GM18498 (cell line): ENCODE data around the gene PLEKHG4B.
"Not testable (repeated sequence)": the region's sequence is repeated elsewhere in the genome, so short reads cannot be mapped to it uniquely, and the experiment has no call there.

Experiments
- ATAC-seq: cut with Tn5 transposase; IDR thresholded peaks from one replicate; pipeline ENCODE4 v1.9.1; 2021; ENCODE audit warnings: mild to moderate bottlenecking, moderate library complexity; ENCODE audit not compliant: unreplicated experiment

PLEKHG4B gene

DNA sequence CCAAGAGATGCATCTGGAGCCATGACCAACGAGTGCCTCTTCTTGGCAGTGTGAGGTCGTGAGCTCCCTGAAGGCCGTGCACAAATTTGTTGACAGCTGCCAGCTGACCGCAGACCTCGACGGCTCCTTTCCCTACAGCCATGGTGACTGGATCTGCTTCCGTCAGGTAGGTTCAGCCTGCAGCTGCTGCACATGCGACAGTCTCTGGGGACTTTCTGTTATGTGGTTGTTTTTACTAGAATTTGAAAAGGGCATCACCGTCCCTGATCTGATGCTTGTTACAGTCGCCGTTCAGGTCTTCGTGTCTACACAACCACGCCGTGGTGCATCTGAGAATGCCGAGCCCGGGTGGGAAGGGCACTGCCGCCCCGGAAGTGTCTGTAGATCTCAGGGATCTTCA lies 62.9 kb downstream of the PLEKHG4B start:
- ATAC-seq: no peak

DNA sequence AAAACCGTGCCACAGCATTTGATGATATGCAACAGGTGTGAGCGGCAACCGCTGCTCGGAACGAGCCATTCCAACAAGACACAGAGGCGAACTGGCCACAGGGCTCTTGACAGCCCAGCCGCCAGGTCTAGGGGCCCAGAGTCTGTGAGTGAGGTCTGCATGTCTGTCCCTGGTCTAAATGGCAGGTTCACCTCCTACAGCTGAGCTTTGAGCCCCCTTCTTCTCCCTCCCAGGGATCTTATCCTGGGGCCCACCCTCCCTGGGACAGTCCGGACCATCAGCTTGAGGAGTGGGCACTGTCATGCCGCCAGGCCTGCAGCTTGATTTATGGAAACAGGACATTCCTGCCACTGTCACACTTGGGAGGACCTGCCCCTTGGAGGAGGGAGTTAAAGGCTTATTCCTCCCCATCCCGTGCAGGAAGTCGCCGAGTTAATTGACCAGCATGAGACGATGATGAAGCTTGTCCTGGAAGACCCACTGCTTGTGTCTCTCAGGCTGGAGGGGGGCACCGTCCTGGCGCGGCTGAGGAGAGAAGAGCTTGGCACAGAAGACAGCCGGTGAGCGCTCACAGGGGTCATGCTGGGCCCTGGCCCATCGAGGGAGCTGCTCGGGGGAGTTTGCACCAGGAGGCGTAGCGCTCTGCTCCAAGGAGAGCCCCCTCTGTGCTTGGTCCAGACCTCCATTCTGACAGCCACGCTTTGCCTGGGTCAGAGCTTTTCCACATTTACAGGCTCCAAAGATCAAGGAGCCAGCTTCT lies 63.9 kb downstream of the PLEKHG4B start:
- ATAC-seq: no peak

DNA sequence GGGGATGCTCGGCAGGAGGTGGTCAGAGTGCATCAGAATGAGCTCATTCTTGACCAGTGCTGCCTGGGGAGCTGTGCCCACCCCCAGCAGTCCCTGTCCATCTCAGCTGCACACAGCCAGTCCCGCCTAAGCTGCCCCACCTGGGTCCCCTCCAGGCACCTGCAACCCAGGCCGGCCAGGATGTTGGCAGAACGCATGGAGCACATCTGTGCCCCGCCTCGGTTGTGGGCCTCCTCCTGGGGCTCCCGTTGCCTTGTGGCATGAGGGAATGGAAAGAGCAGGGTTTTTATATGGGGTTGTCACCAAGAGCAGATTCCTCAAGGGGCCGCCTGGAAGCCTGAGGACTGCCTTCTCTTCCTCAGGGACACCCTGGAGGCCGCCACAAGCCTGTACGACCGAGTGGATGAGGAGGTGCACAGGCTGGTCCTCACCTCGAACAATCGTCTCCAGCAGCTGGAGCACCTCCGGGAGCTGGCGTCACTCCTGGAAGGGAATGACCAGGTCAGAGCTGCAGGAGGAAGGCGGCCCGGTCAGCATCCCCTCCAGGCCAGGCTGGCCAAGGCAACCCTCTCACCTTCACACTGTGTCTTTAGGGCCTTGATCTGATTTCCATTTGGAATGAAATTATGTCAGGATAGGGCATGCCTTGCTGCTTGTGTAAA lies 64.6 kb downstream of the PLEKHG4B start:
- no peak for ATAC-seq

GRCh38 chr5:157126-157715 lies 65.3 kb downstream of the PLEKHG4B start:
- no peak for ATAC-seq

- no peak for ATAC-seq
These were observed 65.8 kb downstream of the PLEKHG4B start for GRCh38 chr5:157801-158200.

GRCh38 chr5:158807-159447 lies 67.0 kb downstream of the PLEKHG4B start:
- ATAC-seq: no peak

DNA sequence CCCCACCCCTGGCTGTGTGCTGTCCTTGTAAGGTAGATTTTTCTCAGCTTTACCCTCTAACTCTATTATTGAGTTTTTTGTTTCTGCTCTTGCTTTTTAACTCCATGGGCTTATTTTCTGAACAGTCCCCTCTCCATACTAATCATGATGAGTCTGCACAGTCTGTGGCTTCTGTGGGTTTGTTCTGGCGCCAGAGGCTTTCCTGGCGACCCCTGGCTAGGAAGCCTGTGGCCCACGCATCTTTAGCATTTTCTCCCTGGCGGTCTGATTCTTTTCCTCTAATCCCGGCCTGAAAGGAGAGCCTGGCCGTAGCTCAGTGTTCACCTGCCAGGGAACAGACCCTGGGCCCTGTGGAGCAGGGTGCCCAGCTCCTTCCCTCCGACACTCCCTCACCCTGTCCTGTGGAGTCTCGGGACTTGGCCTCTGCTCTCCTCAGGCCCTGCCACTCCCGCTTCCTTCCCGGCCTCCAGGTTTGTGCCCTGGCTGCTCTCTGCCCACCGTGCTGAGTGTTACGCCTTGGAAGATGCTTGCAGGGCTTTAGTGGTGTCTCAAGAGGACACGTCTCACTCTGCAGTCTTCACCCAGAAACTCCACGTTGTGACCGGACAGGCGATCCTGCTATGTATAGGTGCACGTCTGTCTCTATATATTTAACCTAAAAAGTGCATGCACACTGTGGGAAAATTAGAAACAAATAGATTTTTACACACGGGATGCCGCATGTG lies 67.6 kb downstream of the PLEKHG4B start:
- no peak for ATAC-seq

DNA sequence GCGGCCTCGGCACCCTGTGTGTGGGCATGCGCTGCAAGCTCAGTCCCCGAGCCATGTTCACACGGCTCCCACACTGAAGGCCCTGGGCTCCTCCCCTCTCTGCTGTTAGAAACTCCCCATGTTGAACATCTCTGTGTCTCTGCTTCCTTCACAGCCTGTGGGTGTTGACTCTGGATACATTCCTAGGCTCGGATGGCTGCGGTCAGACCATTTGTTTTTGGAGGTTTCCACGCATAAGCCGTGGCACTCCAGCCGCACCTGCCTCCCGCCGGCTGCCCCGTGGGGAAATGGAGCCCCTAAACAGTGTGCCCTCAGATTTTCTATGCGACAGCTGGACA lies 68.2 kb downstream of the PLEKHG4B start:
- ATAC-seq: no peak

DNA sequence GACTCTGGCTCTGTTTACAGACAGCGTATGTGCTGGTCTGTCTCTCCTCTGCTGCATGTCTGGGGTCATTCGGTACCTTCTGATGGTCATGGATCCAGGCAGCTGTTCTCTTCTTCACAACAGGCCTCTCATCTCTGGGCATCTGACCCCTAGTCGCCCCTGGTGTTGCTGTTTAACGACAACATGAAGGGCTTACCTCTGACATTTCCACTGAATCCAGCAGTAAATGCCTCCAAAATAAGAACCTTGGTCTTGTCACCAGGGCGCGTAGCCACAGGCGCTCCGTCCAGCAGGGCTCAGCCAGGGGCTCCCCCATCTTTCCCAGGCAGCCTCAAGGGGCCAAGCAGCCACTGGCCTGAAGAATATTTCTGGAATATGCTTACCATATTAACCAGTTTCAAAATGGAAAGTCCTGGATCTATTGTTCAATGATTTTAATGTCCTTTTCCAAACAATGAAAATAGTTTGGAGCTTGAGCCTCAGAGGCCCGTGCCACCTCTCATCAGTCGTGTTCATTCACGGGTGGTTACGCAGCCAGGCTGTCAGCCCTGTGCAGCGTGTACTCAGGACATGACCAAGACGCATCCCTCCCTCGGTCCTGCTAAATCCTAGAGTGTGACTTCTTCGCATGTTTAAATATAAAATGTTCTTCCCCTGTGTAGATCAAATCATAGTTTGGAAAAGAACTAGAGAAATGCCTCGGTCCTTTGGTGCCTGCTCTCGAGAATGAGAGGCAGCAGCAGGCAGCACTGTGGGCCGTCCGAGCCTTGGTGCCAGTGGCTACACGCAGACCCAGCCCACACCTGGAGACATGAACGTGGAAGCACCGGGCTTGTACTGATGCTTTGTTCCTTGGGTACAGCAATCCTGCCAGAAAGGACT lies 69.2 kb downstream of the PLEKHG4B start:
- no peak for ATAC-seq

DNA sequence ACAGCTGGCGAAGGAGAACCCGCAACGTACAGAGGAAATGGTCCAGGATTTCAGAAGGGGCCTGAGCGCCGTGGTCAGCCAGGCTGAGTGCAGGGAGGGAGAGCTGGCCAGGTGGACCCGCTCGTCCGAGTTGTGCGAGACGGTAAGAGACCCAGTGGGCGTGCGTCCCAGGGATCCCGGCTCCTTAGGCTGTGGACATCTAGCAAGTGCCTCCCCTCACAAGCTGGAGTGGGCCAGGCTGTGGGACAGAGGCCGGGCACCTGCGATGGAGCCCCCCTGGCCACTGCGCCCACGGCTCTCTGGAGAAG lies 69.8 kb downstream of the PLEKHG4B start:
- no peak for ATAC-seq

DNA sequence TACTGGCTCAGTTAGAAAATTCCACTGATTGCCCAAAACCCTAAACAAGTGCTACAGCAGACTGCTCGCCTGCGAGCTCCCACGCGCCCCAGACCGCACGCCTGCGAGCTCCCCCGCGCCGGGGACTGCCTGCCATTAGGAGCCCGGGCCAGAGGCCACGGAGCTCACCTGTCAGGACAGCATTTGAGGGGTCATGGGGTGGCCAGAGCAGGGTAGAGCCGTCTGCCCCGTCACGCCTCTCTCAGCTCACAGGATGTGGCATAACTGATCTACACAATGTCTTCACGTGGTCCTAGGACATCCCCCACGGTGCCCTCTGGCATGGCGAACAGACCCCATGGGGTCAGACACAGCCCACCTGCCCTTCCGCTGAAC lies 70.2 kb downstream of the PLEKHG4B start:
- ATAC-seq: no peak

DNA sequence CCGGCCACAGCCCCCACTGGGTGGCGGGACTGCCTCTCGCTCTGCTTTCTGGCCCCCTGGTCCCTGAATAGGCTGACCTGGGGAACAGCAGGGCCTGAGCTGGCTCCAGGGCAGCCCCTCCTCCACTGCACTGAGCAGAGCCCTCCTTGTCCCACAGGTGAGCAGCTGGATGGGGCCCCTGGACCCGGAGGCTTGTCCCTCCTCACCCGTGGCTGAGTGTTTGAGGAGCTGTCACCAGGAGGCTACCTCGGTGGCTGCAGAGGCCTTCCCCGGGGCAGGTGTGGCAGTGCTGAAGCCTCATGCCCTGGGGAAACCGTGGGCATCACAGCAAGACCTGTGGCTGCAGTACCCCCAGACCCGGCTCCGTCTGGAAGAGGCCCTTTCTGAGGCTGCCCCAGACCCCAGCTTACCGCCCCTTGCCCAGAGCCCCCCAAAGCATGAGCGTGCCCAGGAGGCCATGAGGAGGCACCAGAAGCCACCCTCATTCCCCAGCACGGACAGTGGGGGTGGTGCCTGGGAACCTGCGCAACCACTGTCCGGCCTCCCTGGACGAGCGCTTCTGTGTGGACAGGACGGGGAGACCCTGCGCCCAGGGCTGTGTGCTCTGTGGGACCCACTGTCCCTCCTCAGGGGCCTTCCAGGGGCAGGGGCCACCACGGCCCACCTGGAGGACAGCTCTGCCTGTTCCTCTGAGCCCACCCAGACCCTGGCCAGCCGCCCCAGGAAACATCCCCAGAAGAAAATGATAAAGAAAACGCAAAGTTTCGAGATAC lies 70.8 kb downstream of the PLEKHG4B start:
- ATAC-seq: no peak

GRCh38 chr5:163338-163620 lies 71.3 kb downstream of the PLEKHG4B start:
- no peak for ATAC-seq

GRCh38 chr5:163841-164240 lies 71.9 kb downstream of the PLEKHG4B start:
- no peak for ATAC-seq

GRCh38 chr5:164244-164643 lies 72.3 kb downstream of the PLEKHG4B start:
- ATAC-seq: no peak

GRCh38 chr5:164783-165182 lies 72.8 kb downstream of the PLEKHG4B start:
- not testable (repeated sequence) for ATAC-seq

- no peak for ATAC-seq
These were observed 74.7 kb downstream of the PLEKHG4B start for GRCh38 chr5:166441-167372.

GRCh38 chr5:167511-167910 lies 75.5 kb downstream of the PLEKHG4B start:
- no peak for ATAC-seq
